Endothelial cell (in vitro differentiated cells): Measurements from ENCODE around the gene OVCH1. TPM values are rescaled to one million over a fixed set of nuclear protein-coding genes. Genes with fewer than 3 reads are reported as not detected.

Experiments
- DNase-seq: peaks from one replicate; pipeline ENCODE4 v3.0.0; 2021; ENCODE audit warnings: low spot score
- H3K27ac Mint-ChIP-seq: one replicate; pipeline ENCODE4 v1.8.0; 2021; ENCODE audit warnings: mixed read lengths, inconsistent platforms; ENCODE audit not compliant: unreplicated experiment
- H3K27me3 Mint-ChIP-seq: one replicate; pipeline ENCODE4 v1.8.0; 2021; ENCODE audit warnings: mild to moderate bottlenecking, moderate library complexity, mixed read lengths, inconsistent platforms; ENCODE audit not compliant: unreplicated experiment
- H3K36me3 Mint-ChIP-seq: one replicate; pipeline ENCODE4 v1.8.0; 2021; ENCODE audit warnings: mild to moderate bottlenecking, low read depth, mixed read lengths, inconsistent platforms; ENCODE audit not compliant: unreplicated experiment
- H3K4me1 Mint-ChIP-seq: one replicate; pipeline ENCODE4 v1.8.0; 2021; ENCODE audit warnings: mild to moderate bottlenecking, mixed read lengths, inconsistent platforms; ENCODE audit not compliant: unreplicated experiment
- H3K4me3 Mint-ChIP-seq: one replicate; pipeline ENCODE4 v1.8.0; 2021; ENCODE audit warnings: mild to moderate bottlenecking, mixed read lengths, inconsistent platforms; ENCODE audit not compliant: unreplicated experiment
- H3K9me3 Mint-ChIP-seq: one replicate; pipeline ENCODE4 v1.8.0; 2021; ENCODE audit warnings: mixed read lengths, inconsistent platforms; ENCODE audit not compliant: unreplicated experiment
- CTCF ChIP-seq: fragments of 200-600 bp; sonication (generic); IDR thresholded peaks from one replicate; pipeline ENCODE4 v1.5.0; 2021; ENCODE audit warnings: antibody characterized with exemption; ENCODE audit not compliant: unreplicated experiment
- long read RNA-seq: library from polyadenylated mRNA; unstranded; transcript quantifications from one replicate; pipeline ENCODE4 v2.0.0, GENCODE V29; 2020; ENCODE audit not compliant: unreplicated experiment
- total RNA-seq: library from RNA; stranded (reverse); fragmentation: NEBNext Ultra II Directional; extraction: Animal tissue kit (Norgen Biotek cat#: 25700); gene quantifications from one replicate; pipeline ENCODE4 v1.2.1, GENCODE V29; 2021; ENCODE audit not compliant: unreplicated experiment

The OVCH1 gene
- total RNA-seq, result not detected
- long read RNA-seq, result 0 reads

GRCh38 chr12:29497588-29497987 is at the start of gene OVCH1:
Gene OVCH1, minus strand, starts transcription at chr12:29497686. Its CDS starts 0 bp downstream, at chr12:29497686.
- Mint-ChIP-seq H3K27ac (no peak within 1 kb of the TSS), H3K4me1 (peaks cover 6% of the 10 kb centered on the region), H3K36me3 (no peaks in the 10 kb centered on the region), H3K27me3 (peaks cover 1% of the 10 kb centered on the region), H3K9me3 (no peaks in the 10 kb centered on the region), H3K4me3 (no peak within 1 kb of the TSS)
- no peak for TF ChIP-seq CTCF
- no peak for DNase-seq

- no peaks in the 10 kb centered on the region for H3K27me3 Mint-ChIP-seq
- peaks cover 16% of the 10 kb centered on the region for H3K4me1 Mint-ChIP-seq
- H3K36me3 Mint-ChIP-seq, result no peaks in the 10 kb centered on the region
- no peak overlapping the region for H3K27ac Mint-ChIP-seq
- no peak for TF ChIP-seq CTCF
- H3K9me3 Mint-ChIP-seq, result no peaks in the 10 kb centered on the region
- H3K4me3 Mint-ChIP-seq, result no peak overlapping the region
- no peak for DNase-seq
Measured at GRCh38 chr12:29547151-29547632, 49.7 kb upstream of the OVCH1 start.

- Mint-ChIP-seq H3K27me3 (no peaks in the 10 kb centered on the region), H3K9me3 (no peaks in the 10 kb centered on the region), H3K27ac (no peak overlapping the region), H3K4me1 (peaks cover 16% of the 10 kb centered on the region), H3K36me3 (no peaks in the 10 kb centered on the region), H3K4me3 (no peak overlapping the region)
- DNase-seq, result no peak
- TF ChIP-seq CTCF, result no peak
Measured at GRCh38 chr12:29546000-29546399, 48.5 kb upstream of the OVCH1 start.

GRCh38 chr12:29545102-29545467 is 47.6 kb upstream of the OVCH1 start:
- no peak for TF ChIP-seq CTCF
- H3K4me1 Mint-ChIP-seq, result peaks cover 16% of the 10 kb centered on the region
- H3K9me3 Mint-ChIP-seq, result no peaks in the 10 kb centered on the region
- no peaks in the 10 kb centered on the region for H3K27me3 Mint-ChIP-seq
- DNase-seq, result no peak
- H3K27ac Mint-ChIP-seq, result no peak overlapping the region
- no peaks in the 10 kb centered on the region for H3K36me3 Mint-ChIP-seq
- H3K4me3 Mint-ChIP-seq, result no peak overlapping the region

GRCh38 chr12:29544428-29545101 is 47.1 kb upstream of the OVCH1 start:
- TF ChIP-seq CTCF, result no peak
- Mint-ChIP-seq H3K9me3 (no peaks in the 10 kb centered on the region), H3K27ac (no peak overlapping the region), H3K4me1 (peaks cover 16% of the 10 kb centered on the region), H3K36me3 (no peaks in the 10 kb centered on the region), H3K4me3 (no peak overlapping the region), H3K27me3 (no peaks in the 10 kb centered on the region)
- no peak for DNase-seq
